HepG2 (cell line): Measurements from ENCODE around the gene PIEZO1. TPM values are rescaled to one million over a fixed set of nuclear protein-coding genes. Genes with fewer than 3 reads are reported as not detected.

Experiments used
- AGO1 ChIP-seq: fragments of 200-400 bp; formaldehyde crosslinking; IDR thresholded peaks from 2 replicates; pipeline ENCODE4 v1.6.1; 2017; ENCODE audit warnings: mild to moderate bottlenecking, low read depth, low read length, moderate library complexity; ENCODE audit not compliant: poor library complexity, severe bottlenecking
- EP300 ChIP-seq, 3 experiments: sonication (generic) in 1 of 3; formaldehyde crosslinking in 1 of 3; IDR thresholded peaks; 2 replicates each; pipeline versions ENCODE4 v1.5.1 to v1.6.1; 2011 to 2020; ENCODE audit warnings: low read depth in 2 of 3, low read length in 2 of 3, borderline replicate concordance in 1 of 3, improper control_type of control experiment in 1 of 3, mild to moderate bottlenecking in 1 of 3, missing genetic modification reagents in 1 of 3, moderate library complexity in 1 of 3
- FOXP1 ChIP-seq, 2 experiments: fragments of 450-650 bp in 1 of 2; IDR thresholded peaks; 2 replicates each; pipeline ENCODE4 v1.6.1; 2017 to 2018; ENCODE audit warnings: antibody characterized with exemption in 1 of 2
- GLMP ChIP-seq: sonication (generic); formaldehyde crosslinking; IDR thresholded peaks from 2 replicates; pipeline ENCODE4 v1.9.0; 2021; ENCODE audit warnings: missing genetic modification reagents, mild to moderate bottlenecking, borderline replicate concordance
- NAIF1 ChIP-seq: sonication (generic); formaldehyde crosslinking; IDR thresholded peaks from 2 replicates; pipeline ENCODE4 v1.5.0; 2020; ENCODE audit warnings: mild to moderate bottlenecking, missing genetic modification reagents, borderline replicate concordance
- PHF5A ChIP-seq: IDR thresholded peaks from one replicate; pipeline ENCODE4 v1.6.1; 2018; ENCODE audit warnings: low read depth, missing genetic modification reagents; ENCODE audit not compliant: unreplicated experiment
- REPIN1 ChIP-seq: sonication (generic); formaldehyde crosslinking; IDR thresholded peaks from 2 replicates; pipeline ENCODE4 v1.8.0; 2022; ENCODE audit warnings: missing genetic modification reagents, low read depth, mild to moderate bottlenecking, borderline replicate concordance
- SIN3A ChIP-seq: IDR thresholded peaks from 2 replicates; pipeline ENCODE4 v1.6.1; 2011; ENCODE audit warnings: low read depth, mild to moderate bottlenecking, control low read depth, low read length, borderline replicate concordance
- SP4 ChIP-seq: sonication (generic); formaldehyde crosslinking; IDR thresholded peaks from 2 replicates; pipeline ENCODE4 v1.8.1; 2023; ENCODE audit warnings: mild to moderate bottlenecking, missing genetic modification reagents
- ZBTB2 ChIP-seq: sonication (generic); formaldehyde crosslinking; IDR thresholded peaks from 2 replicates; pipeline ENCODE4 v1.8.0; 2022; ENCODE audit warnings: low read depth, missing genetic modification reagents
- ZNF329 ChIP-seq: sonication (generic); formaldehyde crosslinking; IDR thresholded peaks from 2 replicates; pipeline ENCODE4 v1.9.0; 2021; ENCODE audit warnings: low read depth, mild to moderate bottlenecking, missing genetic modification reagents
- ZNF430 ChIP-seq: sonication (generic); formaldehyde crosslinking; IDR thresholded peaks from 2 replicates; pipeline ENCODE4 v1.9.0; 2021; ENCODE audit warnings: mild to moderate bottlenecking, missing genetic modification reagents
- ZNF441 ChIP-seq: sonication (generic); formaldehyde crosslinking; IDR thresholded peaks from 2 replicates; pipeline ENCODE4 v1.7.0; 2021; ENCODE audit warnings: missing genetic modification reagents, borderline replicate concordance
- ZNF660 ChIP-seq: sonication (generic); formaldehyde crosslinking; IDR thresholded peaks from 2 replicates; pipeline ENCODE4 v1.5.1; 2020; ENCODE audit warnings: mild to moderate bottlenecking, low read depth, missing genetic modification reagents, borderline replicate concordance
- ZNF687 ChIP-seq: sonication (generic); formaldehyde crosslinking; IDR thresholded peaks from 2 replicates; pipeline ENCODE4 v1.5.1; 2020; ENCODE audit warnings: mild to moderate bottlenecking, missing genetic modification reagents, moderate library complexity
- ZNF879 ChIP-seq: sonication (generic); formaldehyde crosslinking; IDR thresholded peaks from 2 replicates; pipeline ENCODE4 v1.8.1; 2023; ENCODE audit warnings: missing genetic modification reagents
- ZSCAN12 ChIP-seq: sonication (generic); formaldehyde crosslinking; IDR thresholded peaks from 2 replicates; pipeline ENCODE4 v1.9.0; 2021; ENCODE audit warnings: mild to moderate bottlenecking, missing genetic modification reagents
- ZSCAN20 ChIP-seq: sonication (generic); formaldehyde crosslinking; IDR thresholded peaks from 2 replicates; pipeline ENCODE4 v1.4.0; 2020; ENCODE audit warnings: missing genetic modification reagents, mild to moderate bottlenecking, borderline replicate concordance
- ZUFSP ChIP-seq: sonication (generic); formaldehyde crosslinking; IDR thresholded peaks from 2 replicates; pipeline ENCODE4 v1.9.0; 2021; ENCODE audit warnings: missing genetic modification reagents, mild to moderate bottlenecking, borderline replicate concordance
- polyA plus RNA-seq, 8 experiments: library from polyadenylated mRNA; depleted of rRNA in 3 of 8; stranded (reverse) in 7 of 8; unstranded in 1 of 8; fragments of >200 nt; fragmentation: Illumina TruSeq in 4 of 8; extraction: Trizol in 4 of 8; gene quantifications; 2 replicates each; pipeline versions ENCODE4 v1.2.1 to v1.2.3, GENCODE V29; 2011 to 2016; ENCODE audit warnings: low read depth in 4 of 8, missing spikeins in 1 of 8, mixed read lengths in 1 of 8; ENCODE audit not compliant: insufficient read depth in 1 of 8
- total RNA-seq, 5 experiments: library from RNA; depleted of rRNA; stranded (reverse); fragments of >200 nt; fragmentation: Illumina TruSeq; extraction: Trizol; gene quantifications; 2 replicates each; pipeline ENCODE4 v1.2.3, GENCODE V29; 2016; ENCODE audit warnings: low read depth in 1 of 5

The PIEZO1 gene
- total and polyA plus RNA-seq, 2 of the 13 experiments (the other 11 are each of a cell fraction or from before 2014, with no cell fraction given), result 67.9 to 85.0 TPM

GRCh38 chr16:88759245-88759975 is 25.6 kb downstream of the PIEZO1 start (continued):
- no peak for TF ChIP-seq ZUFSP
- no peak; the same call in 1 of the 2 replicates for TF ChIP-seq ZNF430 (CRISPR knock-in tag)
- no peak for TF ChIP-seq ZBTB2
- 0 out of 4 replicates have a peak, but pooled peaks of 1 of the 2 experiments have one; percentile 49 for TF ChIP-seq EP300 (IDR thresholded peaks at IDR 0.05; ENCODE audit: low read depth in 2 of 2, low read length in 2 of 2)
- no peak for TF ChIP-seq EP300 (CRISPR knock-in tag; IDR thresholded peaks at IDR 0.05; ENCODE audit: borderline replicate concordance)
- TF ChIP-seq ZNF879 (CRISPR knock-in tag), result no peak
- TF ChIP-seq SIN3A, result peak; percentile 70; the same call in 1 of the 2 replicates
- TF ChIP-seq ZNF660 (CRISPR knock-in tag), result no peak
- TF ChIP-seq ZNF687 (CRISPR knock-in tag), result peak; percentile 94
- TF ChIP-seq REPIN1 (CRISPR knock-in tag), result peak; percentile 49; the same call in 1 of the 2 replicates
- no peak for TF ChIP-seq ZNF441
- TF ChIP-seq ZNF329 (CRISPR knock-in tag), result no peak
- no peak for TF ChIP-seq GLMP (CRISPR knock-in tag)
- TF ChIP-seq FOXP1 (IDR thresholded peaks at IDR 0.05), result no peak
- TF ChIP-seq FOXP1 (CRISPR knock-in tag; IDR thresholded peaks at IDR 0.05), result peak; percentile 80
- TF ChIP-seq ZSCAN20, result no peak; the same call in none of the 2 replicates
- TF ChIP-seq ZSCAN12 (CRISPR knock-in tag), result no peak
- peak; percentile 47 for TF ChIP-seq SP4 (CRISPR knock-in tag)
- no peak for TF ChIP-seq PHF5A
- TF ChIP-seq NAIF1, result no peak; the same call in 1 of the 2 replicates
- TF ChIP-seq AGO1, result no peak
